GOT3 (cell line): Measurements from ENCODE around the gene SLC25A42.
"Not testable (repeated sequence)": the region's sequence is repeated elsewhere in the genome, so short reads cannot be mapped to it uniquely, and the experiment has no call there.

Experiments used
- DNase-seq: peaks from one replicate; lab custom pipeline; 2025; ENCODE audit warnings: mixed read lengths; lab: John Stamatoyannopoulos, UW

The SLC25A42 gene

GRCh38 chr19:19068659-19069654, 5.2 kb downstream of the SLC25A42 start:
- DNase-seq: no peak

- DNase-seq: no peak
These were observed 8.1 kb downstream of the SLC25A42 start for GRCh38 chr19:19071897-19072296.

GRCh38 chr19:19074196-19074882, 10.5 kb downstream of the SLC25A42 start:
- DNase-seq: no peak

GRCh38 chr19:19075126-19075525, 11.3 kb downstream of the SLC25A42 start:
- no peak for DNase-seq

- DNase-seq: no peak
These were observed 12.7 kb downstream of the SLC25A42 start for GRCh38 chr19:19076476-19076875.

- no peak for DNase-seq
These were observed 13.3 kb downstream of the SLC25A42 start for GRCh38 chr19:19077103-19077502.

GRCh38 chr19:19078801-19079200, 15.0 kb downstream of the SLC25A42 start:
- no peak for DNase-seq

GRCh38 chr19:19079571-19079970, 15.8 kb downstream of the SLC25A42 start:
- DNase-seq: no peak

GRCh38 chr19:19081642-19082151, 17.9 kb downstream of the SLC25A42 start:
- DNase-seq: no peak

GRCh38 chr19:19083413-19084178, 19.8 kb downstream of the SLC25A42 start:
- no peak for DNase-seq

- DNase-seq: no peak
These were observed 23.9 kb downstream of the SLC25A42 start for GRCh38 chr19:19087676-19088075.

- no peak for DNase-seq
These were observed 30.7 kb downstream of the SLC25A42 start for GRCh38 chr19:19094513-19094912.

- DNase-seq: no peak
These were observed 31.9 kb downstream of the SLC25A42 start for GRCh38 chr19:19095691-19096090.

GRCh38 chr19:19096641-19097627, 33.1 kb downstream of the SLC25A42 start:
- no peak for DNase-seq

- DNase-seq: no peak
These were observed 34.4 kb downstream of the SLC25A42 start for GRCh38 chr19:19098084-19098702.

- no peak for DNase-seq
These were observed 35.2 kb downstream of the SLC25A42 start for GRCh38 chr19:19098703-19099632.

- no peak for DNase-seq
These were observed 37.7 kb downstream of the SLC25A42 start for GRCh38 chr19:19101540-19101939.

GRCh38 chr19:19102566-19102965, 38.8 kb downstream of the SLC25A42 start:
- DNase-seq: not testable (repeated sequence)

GRCh38 chr19:19103167-19103566, 39.4 kb downstream of the SLC25A42 start:
- DNase-seq: no peak
